Measurements from ENCODE around the gene LEF1. TPM values are rescaled to one million over a fixed set of nuclear protein-coding genes. Genes with fewer than 3 reads are reported as not detected.

Gene LEF1
- total RNA-seq, 1 experiment from 2014 or later: 0.54 TPM

- no peak overlapping the region for H3K4me3 ChIP-seq (ENCODE audit: low read depth in 2 of 2, low read length in 2 of 2)
- no peaks in the 10 kb centered on the region for H3K27me3 ChIP-seq (ENCODE audit: control insufficient read depth, insufficient read depth, low read length)
- BruUV-seq (replicated peaks): no TSS peak
- ATAC-seq (no peak), DNase-seq (ENCODE audit: low read depth, low spot score) (no peak)
- no peak overlapping the region for H3K27ac ChIP-seq (ENCODE audit: low read length)
- no peaks in the 10 kb centered on the region for H3K36me3 ChIP-seq (ENCODE audit: control insufficient read depth, insufficient read depth, low read length)
- ChIA-PET CTCF (no interaction called here), POLR2A (no interaction called here)
- H3K4me1 ChIP-seq (ENCODE audit: control insufficient read depth, insufficient read depth, low read length): no peaks in the 10 kb centered on the region; the same call in 1 of the 2 replicates
- H3K9me3 ChIP-seq (ENCODE audit: control insufficient read depth, insufficient read depth, low read depth, low read length): no peaks in the 10 kb centered on the region
- intact Hi-C loops (cut with micrococcal nuclease; ENCODE audit: unreplicated experiment) (no loop called here), in situ Hi-C loops (cut with HindIII; ENCODE audit: low pct_unique_long_range_greater_than_20kb, low sequenced_read_pairs) (no loop called here)
- TF ChIP-seq POLR2AphosphoS5 (IDR thresholded peaks at IDR 0.05; ENCODE audit: low read depth, low read length) (no peak), TCF7L2 (IDR thresholded peaks at IDR 0.05; ENCODE audit: low read depth, low read length) (no peak), REST (IDR thresholded peaks at IDR 0.05; ENCODE audit: insufficient read depth in 1 of 2, low read depth in 2 of 2, low read length in 1 of 2) (no peak), SIN3A (IDR thresholded peaks at IDR 0.05; ENCODE audit: borderline replicate concordance, insufficient read depth, low read depth, low read length) (no peak), CTCF (IDR thresholded peaks at IDR 0.05) (no peak)
Measured at GRCh38 chr4:108047199-108047598, 121.5 kb downstream of the LEF1 start.

GRCh38 chr4:108045687-108046024 lies 123.1 kb downstream of the LEF1 start:
- no TSS peak for BruUV-seq (replicated peaks)
- H3K27ac ChIP-seq (ENCODE audit: low read length): no peak overlapping the region
- CTCF ChIA-PET: no interaction called here
- POLR2A ChIA-PET: interaction anchor here (0.5 kb wide), 1 partner anchor 31 kb away, joined by 4 read pairs; no protein-coding TSS in a partner anchor
- no peaks in the 10 kb centered on the region for H3K27me3 ChIP-seq (ENCODE audit: control insufficient read depth, insufficient read depth, low read length)
- no peaks in the 10 kb centered on the region for H3K9me3 ChIP-seq (ENCODE audit: control insufficient read depth, insufficient read depth, low read depth, low read length)
- intact Hi-C loops (cut with micrococcal nuclease; ENCODE audit: unreplicated experiment): no loop called here
- ATAC-seq: no peak
- DNase-seq (ENCODE audit: low read depth, low spot score): no peak
- H3K4me1 ChIP-seq (ENCODE audit: control insufficient read depth, insufficient read depth, low read length): no peaks in the 10 kb centered on the region; the same call in 1 of the 2 replicates
- in situ Hi-C loops (cut with HindIII; ENCODE audit: low pct_unique_long_range_greater_than_20kb, low sequenced_read_pairs): no loop called here
- no peak for TF ChIP-seq CTCF (IDR thresholded peaks at IDR 0.05)
- no peak for TF ChIP-seq SIN3A (IDR thresholded peaks at IDR 0.05; ENCODE audit: borderline replicate concordance, insufficient read depth, low read depth, low read length)
- TF ChIP-seq POLR2AphosphoS5 (IDR thresholded peaks at IDR 0.05; ENCODE audit: low read depth, low read length): no peak
- TF ChIP-seq TCF7L2 (IDR thresholded peaks at IDR 0.05; ENCODE audit: low read depth, low read length): no peak
- TF ChIP-seq REST (IDR thresholded peaks at IDR 0.05; ENCODE audit: insufficient read depth in 1 of 2, low read depth in 2 of 2, low read length in 1 of 2): no peak
- H3K36me3 ChIP-seq (ENCODE audit: control insufficient read depth, insufficient read depth, low read length): no peaks in the 10 kb centered on the region
- H3K4me3 ChIP-seq (ENCODE audit: low read depth in 2 of 2, low read length in 2 of 2): no peak overlapping the region
